Measurements from ENCODE around the gene TRIM33. TPM values are rescaled to one million over a fixed set of nuclear protein-coding genes. Genes with fewer than 3 reads are reported as not detected.

Gene TRIM33
- total and polyA plus RNA-seq, 2 donors (not counting 3 experiments of a cell fraction or from before 2014, with no cell fraction given), result 10.3 to 29.1 TPM

- H3K79me2 ChIP-seq (ENCODE audit: control insufficient read depth, insufficient read depth, low read length), result no peaks in the 10 kb centered on the region
- H4K20me1 ChIP-seq (replicated peaks; ENCODE audit: control insufficient read depth, extremely low read depth, insufficient read depth, low read length), result no peaks in the 10 kb centered on the region
- H3K9me1 ChIP-seq (replicated peaks; ENCODE audit: control insufficient read depth, extremely low read depth, insufficient read depth, low read length), result no peaks in the 10 kb centered on the region
- TF ChIP-seq GATA2 (IDR thresholded peaks at IDR 0.05; ENCODE audit: insufficient read depth, insufficient read length, low read depth, low read length) (no peak), JUN (IDR thresholded peaks at IDR 0.05; ENCODE audit: borderline replicate concordance, insufficient read depth, insufficient read length, low read depth) (no peak), MYC (IDR thresholded peaks at IDR 0.05; ENCODE audit: low read depth, low read length) (no peak), MAX (IDR thresholded peaks at IDR 0.05; ENCODE audit: insufficient read depth, insufficient read length) (no peak), POLR2AphosphoS5 (IDR thresholded peaks at IDR 0.05; ENCODE audit: insufficient read depth, low read depth, low read length) (no peak), POLR2A (IDR thresholded peaks at IDR 0.05; ENCODE audit: low read depth, low read length) (no peak), CTCF (IDR thresholded peaks at IDR 0.05; ENCODE audit: extremely low read depth in 1 of 2, insufficient read depth in 1 of 2, low read depth in 1 of 2, low read length in 2 of 2) (no peak), EZH2 (IDR thresholded peaks at IDR 0.05; ENCODE audit: borderline replicate concordance, low read depth, low read length, severe bottlenecking) (no peak), FOS (IDR thresholded peaks at IDR 0.05; ENCODE audit: borderline replicate concordance, insufficient read depth, low read length) (no peak)
- H3K4me3 ChIP-seq (replicated peaks in 1 of 3; ENCODE audit: insufficient read depth in 1 of 3, low read depth in 1 of 3, low read length in 3 of 3), result no peak overlapping the region
- H3K4me1 ChIP-seq (ENCODE audit: control insufficient read depth, extremely low read depth, insufficient read depth, low read length), result no peaks in the 10 kb centered on the region
- ChIA-PET CTCF (interaction anchor here (1.2 kb wide), 1 partner anchor 13 kb away, joined by 4 read pairs; no protein-coding TSS in a partner anchor), POLR2A (no interaction called here)
- no peak overlapping the region for H3K27ac ChIP-seq (ENCODE audit: insufficient read depth, low read depth, low read length)
- H3K4me2 ChIP-seq (ENCODE audit: insufficient read depth, low read length), result no peak overlapping the region
- intact Hi-C loops (cut with micrococcal nuclease), result no loop called here
- no peaks in the 10 kb centered on the region for H3K36me3 ChIP-seq (ENCODE audit: control insufficient read depth in 2 of 2, extremely low read depth in 1 of 2, insufficient read depth in 2 of 2, low read length in 2 of 2)
- no peaks in the 10 kb centered on the region for H3K27me3 ChIP-seq (ENCODE audit: control insufficient read depth in 2 of 2, insufficient read depth in 2 of 2, low read length in 2 of 2)
- dilution Hi-C loops (cut with MboI; ENCODE audit: extremely low pct_ligation_motif_present, low sequenced_read_pairs), result no loop called here
- BruUV-seq (replicated peaks), result no TSS peak
- no peak overlapping the region for H3K9ac ChIP-seq (replicated peaks; ENCODE audit: extremely low read depth, insufficient read depth, low read length)
- H3K9me3 ChIP-seq (replicated peaks; ENCODE audit: control insufficient read depth, insufficient read depth, low read length), result no peaks in the 10 kb centered on the region
- no peak overlapping the region for H2AFZ ChIP-seq (ENCODE audit: low read depth, low read length)
- FAIRE-seq (no peak), DNase-seq (ENCODE audit: low read depth, low spot score) (no peak)
Observed at GRCh38 chr1:114551400-114551799, 40.4 kb upstream of the TRIM33 start.

Measured in endothelial cell of umbilical vein (primary cell).